Epithelial cell of umbilical artery (primary cell): ENCODE results near the gene ANKRD30B. TPM values are rescaled to one million over a fixed set of nuclear protein-coding genes. Genes with fewer than 3 reads are reported as not detected.

Experiments used
- total RNA-seq: library from RNA; depleted of rRNA; stranded (reverse); fragments of >200 nt; gene quantifications from 2 replicates; pipeline ENCODE4 v1.2.3, GENCODE V29; 2014

The ANKRD30B gene, protein sequence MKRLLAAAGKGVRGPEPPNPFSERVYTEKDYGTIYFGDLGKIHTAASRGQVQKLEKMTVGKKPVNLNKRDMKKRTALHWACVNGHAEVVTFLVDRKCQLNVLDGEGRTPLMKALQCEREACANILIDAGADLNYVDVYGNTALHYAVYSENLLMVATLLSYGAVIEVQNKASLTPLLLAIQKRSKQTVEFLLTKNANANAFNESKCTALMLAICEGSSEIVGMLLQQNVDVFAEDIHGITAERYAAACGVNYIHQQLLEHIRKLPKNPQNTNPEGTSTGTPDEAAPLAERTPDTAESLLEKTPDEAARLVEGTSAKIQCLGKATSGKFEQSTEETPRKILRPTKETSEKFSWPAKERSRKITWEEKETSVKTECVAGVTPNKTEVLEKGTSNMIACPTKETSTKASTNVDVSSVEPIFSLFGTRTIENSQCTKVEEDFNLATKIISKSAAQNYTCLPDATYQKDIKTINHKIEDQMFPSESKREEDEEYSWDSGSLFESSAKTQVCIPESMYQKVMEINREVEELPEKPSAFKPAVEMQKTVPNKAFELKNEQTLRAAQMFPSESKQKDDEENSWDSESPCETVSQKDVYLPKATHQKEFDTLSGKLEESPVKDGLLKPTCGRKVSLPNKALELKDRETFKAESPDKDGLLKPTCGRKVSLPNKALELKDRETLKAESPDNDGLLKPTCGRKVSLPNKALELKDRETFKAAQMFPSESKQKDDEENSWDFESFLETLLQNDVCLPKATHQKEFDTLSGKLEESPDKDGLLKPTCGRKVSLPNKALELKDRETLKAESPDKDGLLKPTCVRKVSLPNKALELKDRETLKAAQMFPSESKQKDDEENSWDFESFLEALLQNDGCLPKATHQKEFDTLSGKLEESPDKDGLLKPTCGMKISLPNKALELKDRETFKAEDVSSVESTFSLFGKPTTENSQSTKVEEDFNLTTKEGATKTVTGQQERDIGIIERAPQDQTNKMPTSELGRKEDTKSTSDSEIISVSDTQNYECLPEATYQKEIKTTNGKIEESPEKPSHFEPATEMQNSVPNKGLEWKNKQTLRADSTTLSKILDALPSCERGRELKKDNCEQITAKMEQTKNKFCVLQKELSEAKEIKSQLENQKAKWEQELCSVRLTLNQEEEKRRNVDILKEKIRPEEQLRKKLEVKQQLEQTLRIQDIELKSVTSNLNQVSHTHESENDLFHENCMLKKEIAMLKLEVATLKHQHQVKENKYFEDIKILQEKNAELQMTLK (N-terminal part only)
- total RNA-seq = not detected in 2 replicates

DNA sequence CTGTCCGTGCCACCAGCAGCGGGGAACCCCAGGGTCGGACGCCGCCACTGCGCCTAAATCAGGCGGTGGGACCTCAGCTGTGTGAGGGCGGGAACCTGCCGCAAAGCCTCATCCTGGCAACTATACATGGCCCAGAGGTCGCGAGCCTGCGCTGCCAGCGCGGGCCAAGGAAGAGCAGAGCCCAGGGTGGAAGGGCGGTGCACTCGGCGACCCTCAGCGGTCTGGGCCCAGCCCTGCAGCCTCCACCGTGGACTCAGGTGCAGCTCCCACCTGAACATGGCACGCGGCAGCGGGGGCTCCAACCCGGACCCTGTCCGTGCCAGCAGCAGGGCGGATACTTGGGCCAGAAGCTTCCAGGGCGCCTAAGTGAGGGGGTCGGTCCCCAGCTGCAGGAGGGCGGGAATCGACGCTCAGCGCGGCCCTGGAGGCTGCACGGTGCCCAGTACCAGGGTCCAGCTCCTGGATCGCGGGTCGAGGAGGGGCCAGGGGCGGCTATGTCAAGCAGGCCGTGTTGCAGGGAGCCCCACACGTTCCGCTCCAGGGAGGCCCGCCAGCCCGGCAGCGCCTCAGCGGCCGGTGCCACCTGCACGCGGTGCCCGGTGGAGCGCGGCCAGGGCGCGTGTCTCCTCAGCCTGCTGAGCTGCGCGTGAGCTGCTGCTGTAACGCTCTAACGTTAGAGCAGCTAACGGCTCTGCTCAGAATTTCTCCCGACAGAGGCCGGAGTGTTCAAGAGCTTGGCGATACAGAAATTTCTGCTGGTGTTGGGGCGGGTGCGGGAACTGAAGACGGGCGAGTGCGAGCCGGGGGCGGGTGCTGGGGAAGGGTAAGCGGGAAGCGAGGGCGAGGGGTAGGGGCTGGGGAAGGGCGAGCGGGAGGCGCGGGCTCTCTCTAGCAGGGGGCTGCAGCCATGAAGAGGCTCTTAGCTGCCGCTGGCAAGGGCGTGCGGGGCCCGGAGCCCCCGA, at the start of gene ANKRD30B:
ANKRD30B (plus strand) TSS at position 660 of the 962 bp plus-strand sequence; CDS start at position 908, 248 bp downstream.

Other genes with a start within 250 kb of the ANKRD30B start
- gene POTEC, start 204.6 kb upstream of the ANKRD30B start, total RNA-seq = not detected in 2 replicates